Endodermal cell (in vitro differentiated cells): ENCODE results near the gene MRPL11. TPM values are rescaled to one million over a fixed set of nuclear protein-coding genes. Genes with fewer than 3 reads are reported as not detected.

Experiments
- DNase-seq: peaks from one replicate; pipeline ENCODE4 v3.0.0-alpha.2; 2017
- H3K27ac ChIP-seq: 2 replicates; pipeline ENCODE4 v1.5.1; 2013; ENCODE audit warnings: mild to moderate bottlenecking, low read depth, low read length, moderate library complexity
- H3K27me3 ChIP-seq: 2 replicates; pipeline ENCODE4 v1.6.1; 2013; ENCODE audit warnings: mild to moderate bottlenecking, low read length, moderate library complexity; ENCODE audit not compliant: insufficient read depth, control insufficient read depth, poor library complexity, severe bottlenecking
- H3K36me3 ChIP-seq: 2 replicates; pipeline ENCODE4 v1.7.0; 2013; ENCODE audit warnings: mild to moderate bottlenecking, low read length, moderate library complexity; ENCODE audit not compliant: control insufficient read depth, insufficient read depth
- H3K4me1 ChIP-seq: one replicate; pipeline ENCODE4 v1.7.0; 2013; ENCODE audit warnings: low read length; ENCODE audit not compliant: control insufficient read depth, insufficient read depth
- H3K4me3 ChIP-seq: 2 replicates; pipeline ENCODE4 v1.5.1; 2013; ENCODE audit warnings: mild to moderate bottlenecking, low read length, moderate library complexity
- H3K9ac ChIP-seq: 2 replicates; pipeline ENCODE4 v1.6.1; 2013; ENCODE audit warnings: mild to moderate bottlenecking, low read length, moderate library complexity; ENCODE audit not compliant: poor library complexity, severe bottlenecking; ENCODE audit errors: extremely low read depth
- H3K9me3 ChIP-seq: 2 replicates; pipeline ENCODE4 v1.6.1; 2013; ENCODE audit warnings: mild to moderate bottlenecking, low read length, moderate library complexity; ENCODE audit not compliant: control insufficient read depth
- H3K27ac Mint-ChIP-seq: 2 replicates; pipeline ENCODE4 v1.8.0; 2020; ENCODE audit warnings: mixed read lengths
- H3K27me3 Mint-ChIP-seq: 2 replicates; pipeline ENCODE4 v1.8.0; 2021; ENCODE audit warnings: mild to moderate bottlenecking, mixed read lengths; ENCODE audit not compliant: insufficient read depth
- H3K36me3 Mint-ChIP-seq: 2 replicates; pipeline ENCODE4 v1.8.0; 2020; ENCODE audit warnings: low read depth, mixed read lengths
- H3K4me1 Mint-ChIP-seq: 2 replicates; pipeline ENCODE4 v1.8.0; 2020; ENCODE audit warnings: mixed read lengths
- H3K4me3 Mint-ChIP-seq: 2 replicates; pipeline ENCODE4 v1.8.0; 2020; ENCODE audit warnings: mild to moderate bottlenecking, moderate library complexity, mixed read lengths
- H3K9me3 Mint-ChIP-seq: 2 replicates; pipeline ENCODE4 v1.8.0; 2020; ENCODE audit warnings: mild to moderate bottlenecking, mixed read lengths
- WGBS, 2 experiments: methylation state at CpG; one replicate each; pipeline versions ENCODE4 v1.1.5 to v1.1.7; 2013; ENCODE audit warnings: missing lambda C conversion rate in 2 of 2, mixed read lengths in 1 of 2; ENCODE audit not compliant: insufficient coverage in 1 of 2, insufficient read length in 1 of 2; 5-methylcytosine and 5-hydroxymethylcytosine counted together
- total RNA-seq, 2 donors: library from RNA; stranded (reverse); fragmentation: NEBNext Ultra II Directional in 1 of 2; extraction: Animal tissue kit (Norgen Biotek cat#: 25700) in 1 of 2; gene quantifications; 2 replicates in 1 of 2; 3 replicates in 1 of 2; pipeline ENCODE4 v1.2.1, GENCODE V29; 2021
- TF ChIP-seq, protein P1 (sequence below): fragments of 200-600 bp; sonication (generic); conservative IDR thresholded peaks from 2 replicates; pipeline ENCODE4 v1.5.0; 2021; ENCODE audit warnings: antibody characterized with exemption, mild to moderate bottlenecking

The MRPL11 gene
- total RNA-seq, 2 donors from 2014 or later: 84.5 to 111 TPM

DNA sequence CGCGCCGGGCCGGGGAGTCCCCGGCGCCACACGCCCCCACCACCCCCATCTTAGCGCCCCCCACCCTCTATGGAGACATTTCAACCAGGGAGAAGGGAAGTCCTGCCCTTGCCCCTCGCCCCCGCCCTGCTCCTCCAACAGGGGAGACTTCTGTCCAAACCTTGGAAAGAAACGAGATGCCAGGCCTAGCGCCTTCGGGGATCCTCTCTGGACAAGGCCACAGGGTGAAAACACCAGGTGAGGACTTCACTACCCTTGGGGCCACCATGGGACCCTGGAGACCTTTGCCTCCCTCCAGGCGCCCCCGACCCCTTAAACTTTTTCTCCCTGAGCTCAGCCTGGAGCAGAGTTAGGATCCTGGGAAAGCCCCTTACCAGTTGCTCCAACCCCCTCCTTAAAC, 29.4 kb downstream of the MRPL11 start:
- DNase-seq: no peak
- Mint-ChIP-seq H3K9me3 (no peaks in the 10 kb centered on the region), H3K36me3 (no peaks in the 10 kb centered on the region), H3K27ac (no peak overlapping the region), H3K4me1 (no peaks in the 10 kb centered on the region), H3K27me3 (peaks cover 57% of the 10 kb centered on the region), H3K4me3 (peak overlapping the region; percentile 52)
- Histone ChIP-seq H3K36me3 (no peaks in the 10 kb centered on the region), H3K4me3 (no peak overlapping the region), H3K9me3 (no peaks in the 10 kb centered on the region), H3K27ac (no peak overlapping the region), H3K4me1 (no peaks in the 10 kb centered on the region), H3K9ac (no peak overlapping the region), H3K27me3 (peaks cover 28% of the 10 kb centered on the region)
- TF ChIP-seq, protein P1, sequence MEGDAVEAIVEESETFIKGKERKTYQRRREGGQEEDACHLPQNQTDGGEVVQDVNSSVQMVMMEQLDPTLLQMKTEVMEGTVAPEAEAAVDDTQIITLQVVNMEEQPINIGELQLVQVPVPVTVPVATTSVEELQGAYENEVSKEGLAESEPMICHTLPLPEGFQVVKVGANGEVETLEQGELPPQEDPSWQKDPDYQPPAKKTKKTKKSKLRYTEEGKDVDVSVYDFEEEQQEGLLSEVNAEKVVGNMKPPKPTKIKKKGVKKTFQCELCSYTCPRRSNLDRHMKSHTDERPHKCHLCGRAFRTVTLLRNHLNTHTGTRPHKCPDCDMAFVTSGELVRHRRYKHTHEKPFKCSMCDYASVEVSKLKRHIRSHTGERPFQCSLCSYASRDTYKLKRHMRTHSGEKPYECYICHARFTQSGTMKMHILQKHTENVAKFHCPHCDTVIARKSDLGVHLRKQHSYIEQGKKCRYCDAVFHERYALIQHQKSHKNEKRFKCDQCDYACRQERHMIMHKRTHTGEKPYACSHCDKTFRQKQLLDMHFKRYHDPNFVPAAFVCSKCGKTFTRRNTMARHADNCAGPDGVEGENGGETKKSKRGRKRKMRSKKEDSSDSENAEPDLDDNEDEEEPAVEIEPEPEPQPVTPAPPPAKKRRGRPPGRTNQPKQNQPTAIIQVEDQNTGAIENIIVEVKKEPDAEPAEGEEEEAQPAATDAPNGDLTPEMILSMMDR: no peak
- 46 to 70% methylated on average over 5 to 10 of the region's 15 CpGs for WGBS, 2 experiments

- 2 to 3% methylated on average over 6 to 61 of the region's 63 CpGs for WGBS, 2 experiments
- peak overlapping the region; percentile 76 for H3K27ac ChIP-seq
- no peaks in the 10 kb centered on the region for H3K9me3 ChIP-seq
- H3K4me1 Mint-ChIP-seq: no peaks in the 10 kb centered on the region
- H3K36me3 Mint-ChIP-seq: no peaks in the 10 kb centered on the region
- H3K27me3 ChIP-seq: peaks cover 34% of the 10 kb centered on the region
- H3K4me3 Mint-ChIP-seq: peak overlapping the region; percentile 52
- TF ChIP-seq, protein P1: peak; percentile 100
- peak overlapping the region; percentile 77 for H3K4me3 ChIP-seq
- H3K9ac ChIP-seq: peak overlapping the region; percentile 62
- H3K36me3 ChIP-seq: no peaks in the 10 kb centered on the region
- H3K9me3 Mint-ChIP-seq: no peaks in the 10 kb centered on the region
- no peaks in the 10 kb centered on the region for H3K4me1 ChIP-seq
- H3K27ac Mint-ChIP-seq: no peak overlapping the region
- DNase-seq: peak; percentile 99
- H3K27me3 Mint-ChIP-seq: peaks cover 57% of the 10 kb centered on the region
Observed at GRCh38 chr11:66408488-66409214, 30.0 kb downstream of the MRPL11 start.

DNA sequence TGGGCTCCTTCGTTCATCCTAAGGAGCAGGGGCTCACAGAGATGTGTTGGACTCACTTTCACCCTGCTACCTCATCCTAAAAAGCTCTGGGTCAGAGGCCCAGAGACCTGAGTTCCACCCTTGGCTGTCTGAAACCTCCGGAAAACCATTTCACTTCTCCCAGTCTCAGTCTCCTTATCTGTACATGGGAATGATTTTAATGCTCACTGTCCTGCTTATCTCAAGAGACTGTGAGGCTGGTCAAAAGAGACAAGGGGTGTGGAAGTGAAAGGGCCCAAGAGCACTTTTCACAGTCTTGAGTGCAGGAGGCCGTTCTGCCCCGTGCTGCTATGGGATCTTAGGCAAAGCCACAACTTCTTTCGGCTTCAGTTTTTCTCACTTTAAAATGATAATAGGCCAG, 31.0 kb downstream of the MRPL11 start:
- no peaks in the 10 kb centered on the region for H3K4me1 Mint-ChIP-seq
- H3K9ac ChIP-seq: no peak overlapping the region
- 78 to 90% methylated on average over 4 of the region's 5 CpGs for WGBS, 2 experiments
- peaks cover 64% of the 10 kb centered on the region for H3K27me3 Mint-ChIP-seq
- H3K9me3 Mint-ChIP-seq: no peaks in the 10 kb centered on the region
- H3K4me3 Mint-ChIP-seq: no peak overlapping the region
- no peak overlapping the region for H3K4me3 ChIP-seq
- no peak overlapping the region for H3K27ac ChIP-seq
- no peaks in the 10 kb centered on the region for H3K4me1 ChIP-seq
- no peaks in the 10 kb centered on the region for H3K9me3 ChIP-seq
- TF ChIP-seq, protein P1: no peak
- H3K36me3 Mint-ChIP-seq: no peaks in the 10 kb centered on the region
- H3K27me3 ChIP-seq: peaks cover 37% of the 10 kb centered on the region
- DNase-seq: no peak
- no peaks in the 10 kb centered on the region for H3K36me3 ChIP-seq
- no peak overlapping the region for H3K27ac Mint-ChIP-seq
